Colonic mucosa (tissue), 4 donors: ENCODE results near the gene CWH43. TPM values are rescaled to one million over a fixed set of nuclear protein-coding genes. Genes with fewer than 3 reads are reported as not detected.
A peak's percentile ranks its signal among the peaks of the same experiment; 100 is the strongest.

Experiments used
- DNase-seq: peaks from one replicate; pipeline ENCODE4 v3.0.0-alpha.2; 2020
- H3K27ac ChIP-seq: fragments of 200-600 bp; one replicate; pipeline ENCODE4 v1.8.0; 2021
- H3K27me3 ChIP-seq: fragments of 200-600 bp; one replicate; pipeline ENCODE4 v1.8.0; 2021
- H3K36me3 ChIP-seq: fragments of 200-600 bp; one replicate; pipeline ENCODE4 v1.8.0; 2021
- H3K4me1 ChIP-seq: fragments of 200-600 bp; one replicate; pipeline ENCODE4 v1.8.0; 2021; ENCODE audit warnings: mild to moderate bottlenecking
- H3K4me3 ChIP-seq: fragments of 200-600 bp; one replicate; pipeline ENCODE4 v1.8.0; 2021
- H3K9ac ChIP-seq, 2 donors: one replicate each; pipeline ENCODE4 v1.7.0; 2013; ENCODE audit warnings: control low read depth in 2 of 2, low read depth in 2 of 2, low read length in 2 of 2
- H3K9me3 ChIP-seq: fragments of 200-600 bp; one replicate; pipeline ENCODE4 v1.8.0; 2021
- CTCF ChIP-seq: fragments of 200-600 bp; IDR thresholded peaks from one replicate; pipeline ENCODE4 v1.8.0; 2022; ENCODE audit warnings: antibody characterized with exemption, mild to moderate bottlenecking
- intact Hi-C: fragments of 100-400 bp; cut with DNase I; formaldehyde crosslinking; loops from one replicate; pipeline ENCODE4 v1.14.1; 2022
- total RNA-seq, 2 donors: library from RNA; stranded (reverse); fragmentation: NEBNext Ultra II Directional in 1 of 2; extraction: Animal tissue kit (Norgen Biotek cat#: 25700) in 1 of 2; gene quantifications; one replicate each; pipeline ENCODE4 v1.2.1, GENCODE V29; 2021
- donor health status: healthy.
- donor health status: DM: no; HTN: no; CAD: no.
- donor health status: DM: no; HTN: no; CAD: no.

CWH43 gene
- total RNA-seq, 2 donors from 2014 or later = 18.2 to 29.9 TPM

- H3K4me3 ChIP-seq = no peak overlapping the region
- DNase-seq = peak; percentile 25
- no peak overlapping the region for H3K27ac ChIP-seq
- no peaks in the 10 kb centered on the region for H3K36me3 ChIP-seq
- H3K9ac ChIP-seq = no peak overlapping the region
- no peaks in the 10 kb centered on the region for H3K4me1 ChIP-seq
- intact Hi-C loops = no loop called here
- TF ChIP-seq CTCF = no peak
- no peaks in the 10 kb centered on the region for H3K9me3 ChIP-seq
- H3K27me3 ChIP-seq = no peaks in the 10 kb centered on the region
Observed at GRCh38 chr4:48944252-48944651, 41.8 kb upstream of the CWH43 start.

GRCh38 chr4:48944756-48945241 lies 41.3 kb upstream of the CWH43 start:
- Histone ChIP-seq H3K27me3 (no peaks in the 10 kb centered on the region), H3K9ac (no peak overlapping the region), H3K27ac (no peak overlapping the region), H3K4me3 (no peak overlapping the region), H3K4me1 (no peaks in the 10 kb centered on the region), H3K36me3 (no peaks in the 10 kb centered on the region), H3K9me3 (no peaks in the 10 kb centered on the region)
- intact Hi-C loops = no loop called here
- peak; percentile 65 for DNase-seq
- no peak for TF ChIP-seq CTCF

GRCh38 chr4:48945981-48946380 lies 40.1 kb upstream of the CWH43 start:
- DNase-seq = no peak
- no peak for TF ChIP-seq CTCF
- Histone ChIP-seq H3K36me3 (no peaks in the 10 kb centered on the region), H3K9me3 (no peaks in the 10 kb centered on the region), H3K27ac (no peak overlapping the region), H3K27me3 (no peaks in the 10 kb centered on the region), H3K9ac (no peak overlapping the region), H3K4me1 (no peaks in the 10 kb centered on the region), H3K4me3 (no peak overlapping the region)
- intact Hi-C loops = no loop called here

- DNase-seq = no peak
- Histone ChIP-seq H3K9ac (no peak overlapping the region), H3K4me3 (no peak overlapping the region), H3K27me3 (no peaks in the 10 kb centered on the region), H3K4me1 (no peaks in the 10 kb centered on the region), H3K36me3 (no peaks in the 10 kb centered on the region), H3K27ac (no peak overlapping the region), H3K9me3 (no peaks in the 10 kb centered on the region)
- no peak for TF ChIP-seq CTCF
- intact Hi-C loops = no loop called here
Observed at GRCh38 chr4:48947731-48948130, 38.3 kb upstream of the CWH43 start.

- Histone ChIP-seq H3K4me1 (no peaks in the 10 kb centered on the region), H3K9me3 (no peaks in the 10 kb centered on the region), H3K27ac (no peak overlapping the region), H3K36me3 (no peaks in the 10 kb centered on the region), H3K4me3 (no peak overlapping the region), H3K9ac (no peak overlapping the region), H3K27me3 (no peaks in the 10 kb centered on the region)
- intact Hi-C loops = no loop called here
- no peak for TF ChIP-seq CTCF
- no peak for DNase-seq
Observed at GRCh38 chr4:48949086-48949485, 37.0 kb upstream of the CWH43 start.
